K562 (cell line): ENCODE data around the gene COL26A1.

Source experiments
- GABPA ChIP-seq: fragments of 200-800 bp; sonication (Bioruptor generic); conservative IDR thresholded peaks from 2 replicates; pipeline ENCODE4 v1.6.1; 2016; ENCODE audit warnings: low read depth, missing genetic modification characterization, missing compliant biosample characterization
- GTF2F1 ChIP-seq: IDR thresholded peaks from 2 replicates; pipeline ENCODE4 v1.6.1; 2011; ENCODE audit warnings: low read depth, low read length, improper control_type of control experiment
- POLR2AphosphoS2 ChIP-seq: IDR thresholded peaks from 2 replicates; pipeline ENCODE4 v1.6.1; 2012; ENCODE audit warnings: low read length, improper control_type of control experiment
- ZBTB33 ChIP-seq: sonication (generic); formaldehyde crosslinking; IDR thresholded peaks from 2 replicates; pipeline ENCODE4 v1.8.1; 2023; ENCODE audit warnings: mild to moderate bottlenecking, missing genetic modification reagents
- ZNF184 ChIP-seq: sonication (generic); formaldehyde crosslinking; IDR thresholded peaks from 2 replicates; pipeline ENCODE4 v1.5.0; 2020; ENCODE audit warnings: missing genetic modification reagents
- TF ChIP-seq, protein P1 (sequence below), 3 experiments: IDR thresholded peaks in 2 of 3; conservative IDR thresholded peaks in 1 of 3; 2 replicates each; pipeline ENCODE4 v1.5.1; 2011 to 2012; ENCODE audit warnings: low read length in 3 of 3, mild to moderate bottlenecking in 3 of 3, control low read depth in 2 of 3, improper control_type of control experiment in 1 of 3, inconsistent platforms in 1 of 3, low read depth in 1 of 3, mixed read lengths in 1 of 3, moderate library complexity in 1 of 3; ENCODE audit not compliant: insufficient read depth in 2 of 3
- TF ChIP-seq, protein P2 (sequence below): fragments of 250-450 bp; sonication (Bioruptor Pico); IDR thresholded peaks from 2 replicates; pipeline ENCODE4 v1.8.0; 2022; ENCODE audit warnings: moderate library complexity, mild to moderate bottlenecking, inconsistent platforms

DNA sequence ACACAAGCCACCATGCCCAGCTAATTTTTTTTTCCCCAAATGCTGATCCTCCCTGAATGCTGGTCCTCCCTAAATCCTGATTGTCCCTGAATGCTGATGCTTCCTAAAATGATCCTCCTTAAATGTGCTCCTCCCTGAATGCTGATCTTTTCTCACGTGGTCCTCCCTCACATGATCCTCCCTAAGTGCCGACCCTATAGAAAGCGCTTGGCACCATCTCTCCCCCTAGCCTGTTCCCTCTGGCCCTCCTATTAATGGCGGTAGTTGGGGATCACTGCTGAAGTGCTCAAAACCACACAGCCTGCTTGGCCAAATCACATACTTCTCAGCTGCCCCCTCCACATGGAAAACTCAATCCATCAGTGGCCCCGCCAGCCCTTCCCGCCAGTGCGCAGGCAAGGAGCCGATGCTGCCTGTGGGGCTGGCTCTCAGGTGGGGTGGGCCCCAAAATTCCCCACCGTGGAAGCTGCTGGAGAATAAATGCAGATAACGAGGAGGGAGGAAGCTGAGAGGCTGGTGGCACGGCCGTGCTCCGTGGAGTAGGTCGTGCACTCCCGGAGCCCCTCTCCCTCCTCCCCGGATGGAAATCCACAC lies 42.9 kb downstream of the COL26A1 start:
- TF ChIP-seq, protein P1, sequence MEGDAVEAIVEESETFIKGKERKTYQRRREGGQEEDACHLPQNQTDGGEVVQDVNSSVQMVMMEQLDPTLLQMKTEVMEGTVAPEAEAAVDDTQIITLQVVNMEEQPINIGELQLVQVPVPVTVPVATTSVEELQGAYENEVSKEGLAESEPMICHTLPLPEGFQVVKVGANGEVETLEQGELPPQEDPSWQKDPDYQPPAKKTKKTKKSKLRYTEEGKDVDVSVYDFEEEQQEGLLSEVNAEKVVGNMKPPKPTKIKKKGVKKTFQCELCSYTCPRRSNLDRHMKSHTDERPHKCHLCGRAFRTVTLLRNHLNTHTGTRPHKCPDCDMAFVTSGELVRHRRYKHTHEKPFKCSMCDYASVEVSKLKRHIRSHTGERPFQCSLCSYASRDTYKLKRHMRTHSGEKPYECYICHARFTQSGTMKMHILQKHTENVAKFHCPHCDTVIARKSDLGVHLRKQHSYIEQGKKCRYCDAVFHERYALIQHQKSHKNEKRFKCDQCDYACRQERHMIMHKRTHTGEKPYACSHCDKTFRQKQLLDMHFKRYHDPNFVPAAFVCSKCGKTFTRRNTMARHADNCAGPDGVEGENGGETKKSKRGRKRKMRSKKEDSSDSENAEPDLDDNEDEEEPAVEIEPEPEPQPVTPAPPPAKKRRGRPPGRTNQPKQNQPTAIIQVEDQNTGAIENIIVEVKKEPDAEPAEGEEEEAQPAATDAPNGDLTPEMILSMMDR (IDR thresholded peaks at IDR 0.05 in 2 of 3, conservative IDR thresholded peaks at IDR 0.05 in 1 of 3; ENCODE audit: insufficient read depth in 2 of 3, low read depth in 1 of 3, low read length in 3 of 3) = no peak
- TF ChIP-seq ZNF184 = no peak
- TF ChIP-seq, protein P2, sequence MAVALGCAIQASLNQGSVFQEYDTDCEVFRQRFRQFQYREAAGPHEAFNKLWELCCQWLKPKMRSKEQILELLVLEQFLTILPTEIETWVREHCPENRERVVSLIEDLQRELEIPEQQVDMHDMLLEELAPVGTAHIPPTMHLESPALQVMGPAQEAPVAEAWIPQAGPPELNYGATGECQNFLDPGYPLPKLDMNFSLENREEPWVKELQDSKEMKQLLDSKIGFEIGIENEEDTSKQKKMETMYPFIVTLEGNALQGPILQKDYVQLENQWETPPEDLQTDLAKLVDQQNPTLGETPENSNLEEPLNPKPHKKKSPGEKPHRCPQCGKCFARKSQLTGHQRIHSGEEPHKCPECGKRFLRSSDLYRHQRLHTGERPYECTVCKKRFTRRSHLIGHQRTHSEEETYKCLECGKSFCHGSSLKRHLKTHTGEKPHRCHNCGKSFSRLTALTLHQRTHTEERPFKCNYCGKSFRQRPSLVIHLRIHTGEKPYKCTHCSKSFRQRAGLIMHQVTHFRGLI (CRISPR knock-in tag) = no peak
- no peak for TF ChIP-seq POLR2AphosphoS2
- no peak for TF ChIP-seq ZBTB33
- TF ChIP-seq GTF2F1 = no peak
- TF ChIP-seq GABPA (tag) = no peak
